ENCODE data around the gene HOXA11.

- TF ChIP-seq POLR2A (IDR thresholded peaks at IDR 0.05) (peak; percentile 17), CTCF (IDR thresholded peaks at IDR 0.05) (no peak), POLR2AphosphoS5 (IDR thresholded peaks at IDR 0.05) (peak; percentile 21 to 34 (median 28))
Observed at GRCh38 chr7:27205325-27206280, 20.6 kb upstream of the HOXA11 start.
